HFFc6 (cell line): ENCODE measurements around the gene ZNRF2. TPM values are rescaled to one million over a fixed set of nuclear protein-coding genes. Genes with fewer than 3 reads are reported as not detected.
"Not testable (repeated sequence)": the region's sequence is repeated elsewhere in the genome, so short reads cannot be mapped to it uniquely, and the experiment has no call there.

Experiments
- DNase-seq: peaks from one replicate; pipeline ENCODE4 v3.0.0-alpha.2; 2018
- H3K27ac Mint-ChIP-seq: 2 replicates; pipeline ENCODE4 v1.8.0; 2020; ENCODE audit warnings: mild to moderate bottlenecking, mixed read lengths
- H3K27me3 Mint-ChIP-seq: 2 replicates; pipeline ENCODE4 v1.8.0; 2021; ENCODE audit warnings: mild to moderate bottlenecking, moderate library complexity, mixed read lengths; ENCODE audit not compliant: insufficient read depth
- H3K36me3 Mint-ChIP-seq: 2 replicates; pipeline ENCODE4 v1.8.0; 2021; ENCODE audit warnings: low read depth, mixed read lengths
- H3K4me1 Mint-ChIP-seq: 2 replicates; pipeline ENCODE4 v1.8.0; 2020; ENCODE audit warnings: low read depth, mixed read lengths
- H3K4me3 Mint-ChIP-seq: 2 replicates; pipeline ENCODE4 v1.8.0; 2020; ENCODE audit warnings: mild to moderate bottlenecking, moderate library complexity, mixed read lengths
- H3K9me3 Mint-ChIP-seq: 2 replicates; pipeline ENCODE4 v1.8.0; 2020; ENCODE audit warnings: mild to moderate bottlenecking, mixed read lengths
- CTCF ChIP-seq: fragments of 200-600 bp; sonication (generic); IDR thresholded peaks from 2 replicates; pipeline ENCODE4 v1.5.0; 2021; ENCODE audit warnings: antibody characterized with exemption, mild to moderate bottlenecking
- total RNA-seq, 6 experiments: library from RNA; stranded (reverse); fragmentation: NEBNext Ultra II Directional; extraction: Animal tissue kit (Norgen Biotek cat#: 25700); gene quantifications; 2 replicates in 1 of 6; 3 replicates in 5 of 6; pipeline ENCODE4 v1.2.3, GENCODE V29; 2021

Gene ZNRF2
- total RNA-seq, 6 experiments from 2014 or later = 2.3 to 3.1 (median 2.7) TPM

GRCh38 chr7:30264052-30264451 lies 20.3 kb upstream of the ZNRF2 start:
- H3K4me1 Mint-ChIP-seq = peaks cover 4% of the 10 kb centered on the region; the same call in 1 of the 2 replicates
- H3K27ac Mint-ChIP-seq = no peak overlapping the region
- DNase-seq = no peak
- TF ChIP-seq CTCF = no peak
- H3K4me3 Mint-ChIP-seq = no peak overlapping the region
- H3K36me3 Mint-ChIP-seq = no peaks in the 10 kb centered on the region
- H3K9me3 Mint-ChIP-seq = no peaks in the 10 kb centered on the region
- peaks cover 6% of the 10 kb centered on the region for H3K27me3 Mint-ChIP-seq

- H3K36me3 Mint-ChIP-seq, H3K4me3 Mint-ChIP-seq, H3K4me1 Mint-ChIP-seq, H3K27me3 Mint-ChIP-seq, H3K27ac Mint-ChIP-seq, H3K9me3 Mint-ChIP-seq, DNase-seq: not testable (repeated sequence)
Measured at GRCh38 chr7:30265189-30265588, 19.2 kb upstream of the ZNRF2 start.

- DNase-seq = no peak
- Mint-ChIP-seq H3K36me3 (no peaks in the 10 kb centered on the region), H3K27ac (no peak overlapping the region), H3K4me1 (peaks cover 3% of the 10 kb centered on the region; the same call in 1 of the 2 replicates), H3K4me3 (no peak overlapping the region), H3K27me3 (peaks cover 10% of the 10 kb centered on the region), H3K9me3 (no peaks in the 10 kb centered on the region)
- TF ChIP-seq CTCF = no peak
Measured at GRCh38 chr7:30266686-30267085, 17.7 kb upstream of the ZNRF2 start.

GRCh38 chr7:30268586-30268985 lies 15.8 kb upstream of the ZNRF2 start:
- Mint-ChIP-seq H3K27me3 (peaks cover 14% of the 10 kb centered on the region), H3K9me3 (no peaks in the 10 kb centered on the region), H3K4me3 (no peak overlapping the region), H3K36me3 (no peaks in the 10 kb centered on the region), H3K27ac (no peak overlapping the region), H3K4me1 (no peaks in the 10 kb centered on the region)
- TF ChIP-seq CTCF = no peak
- DNase-seq = no peak

GRCh38 chr7:30269490-30269889 lies 14.9 kb upstream of the ZNRF2 start:
- Mint-ChIP-seq H3K4me1 (no peaks in the 10 kb centered on the region), H3K9me3 (no peaks in the 10 kb centered on the region), H3K36me3 (no peaks in the 10 kb centered on the region), H3K4me3 (no peak overlapping the region), H3K27ac (no peak overlapping the region), H3K27me3 (peaks cover 16% of the 10 kb centered on the region)
- TF ChIP-seq CTCF = no peak
- no peak for DNase-seq

- no peaks in the 10 kb centered on the region for H3K4me1 Mint-ChIP-seq
- no peak overlapping the region for H3K27ac Mint-ChIP-seq
- no peak overlapping the region for H3K4me3 Mint-ChIP-seq
- TF ChIP-seq CTCF = no peak
- H3K27me3 Mint-ChIP-seq = peaks cover 16% of the 10 kb centered on the region
- H3K36me3 Mint-ChIP-seq = no peaks in the 10 kb centered on the region
- no peaks in the 10 kb centered on the region for H3K9me3 Mint-ChIP-seq
- DNase-seq = no peak
Measured at GRCh38 chr7:30270921-30271320, 13.5 kb upstream of the ZNRF2 start.
